Right lobe of liver (tissue), 6 donors: ENCODE data around the gene MASTL. TPM values are rescaled to one million over a fixed set of nuclear protein-coding genes. Genes with fewer than 3 reads are reported as not detected.

ENCODE experiments used
- ATAC-seq, 4 donors: fragments of 200-7000 bp; cut with Tn5 transposase; one replicate each; pipeline ENCODE4 v1.9.1; 2020; ENCODE audit warnings: mild to moderate bottlenecking in 4 of 4, moderate library complexity in 4 of 4
- DNase-seq, 3 donors: peaks; one replicate each; pipeline ENCODE4 v3.0.0-alpha.2; 2020
- H3K27ac ChIP-seq, 3 donors: fragments of 200-600 bp; one replicate each; pipeline ENCODE4 v1.8.0; 2022
- H3K27me3 ChIP-seq, 2 donors: fragments of 200-600 bp; one replicate each; pipeline ENCODE4 v1.8.0; 2022
- H3K36me3 ChIP-seq, 4 donors: fragments of 200-600 bp; sonication (generic) in 1 of 4; one replicate each; pipeline versions ENCODE4 v1.5.1 to v1.8.0; 2017 to 2022; ENCODE audit warnings: control low read depth in 1 of 4
- H3K4me1 ChIP-seq, 4 donors: fragments of 200-600 bp; sonication (generic) in 1 of 4; one replicate each; pipeline versions ENCODE4 v1.5.1 to v1.8.0; 2017 to 2022; ENCODE audit warnings: control low read depth in 1 of 4
- H3K4me3 ChIP-seq, 3 donors: fragments of 200-600 bp; one replicate each; pipeline ENCODE4 v1.8.0; 2022
- H3K9me3 ChIP-seq, 4 donors: fragments of 200-600 bp; sonication (generic) in 1 of 4; one replicate each; pipeline versions ENCODE4 v1.5.1 to v1.8.0; 2017 to 2022; ENCODE audit warnings: control low read depth in 1 of 4
- POLR2A ChIP-seq: fragments of 450-650 bp; IDR thresholded peaks from one replicate; pipeline ENCODE4 v1.6.1; 2017; ENCODE audit warnings: antibody characterized with exemption, mild to moderate bottlenecking
- WGBS: methylation state at CpG from one replicate; pipeline ENCODE4 v1.1.6; 2018; ENCODE audit warnings: low coverage, low lambda C conversion rate; ENCODE audit not compliant: insufficient coverage; ENCODE audit errors: missing lambda C conversion rate; 5-methylcytosine and 5-hydroxymethylcytosine counted together
- intact Hi-C, 2 donors: fragments of 100-400 bp; cut with DNase I; formaldehyde crosslinking; loops; one replicate each; pipeline versions ENCODE4 v1.11.2 to v1.14.1; 2022
- total RNA-seq, 6 experiments: library from RNA; depleted of rRNA in 2 of 6; stranded (reverse); fragments of >200 nt in 2 of 6; fragmentation: NEBNext Ultra II Directional in 3 of 6; extraction: Animal tissue kit (Norgen Biotek cat#: 25700) in 3 of 6; gene quantifications; one replicate each; pipeline versions ENCODE4 v1.1.0 to v1.2.4, GENCODE V29; 2016 to 2023
- TF ChIP-seq, protein P1 (sequence below), 4 donors: fragments of 200-600 bp in 3 of 4; fragments of 450-650 bp in 1 of 4; IDR thresholded peaks; one replicate each; pipeline versions ENCODE4 v1.5.1 to v1.8.0; 2016 to 2022; ENCODE audit warnings: antibody characterized with exemption in 4 of 4, mild to moderate bottlenecking in 2 of 4
- donor health status: DM: no; HTN: yes; CAD: no.
- donor health status: DM: no; HTN: no; CAD: no.
- donor health status: DM: no; HTN: no; CAD: no.
- donor health status: DM: no; HTN: yes; CAD: no.
- donor health status: DM: no; HTN: yes; CAD: no.

MASTL gene
- total RNA-seq, 6 experiments from 2014 or later, result 1.8 to 3.7 (median 2.8) TPM

DNA sequence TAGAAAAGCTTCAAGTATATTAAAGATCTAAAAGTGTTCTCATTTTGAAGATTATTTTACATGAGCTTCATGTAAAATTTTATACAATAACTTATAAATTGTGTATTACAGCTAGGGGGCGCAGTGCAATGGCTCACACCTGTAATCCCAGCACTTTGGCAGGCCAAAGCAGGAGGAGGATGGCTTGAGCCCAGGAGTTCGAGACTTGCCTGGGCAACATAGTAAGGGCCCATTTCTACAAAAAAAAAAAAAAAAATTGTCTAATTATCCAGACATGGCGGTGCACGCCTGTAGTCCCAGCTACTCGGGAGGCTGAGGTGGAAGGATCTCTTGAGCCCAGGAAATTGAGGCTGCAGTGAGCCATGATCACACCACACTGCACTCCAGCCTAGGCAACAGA is 68.8 kb downstream of the MASTL start:
- WGBS, result 44% methylated on average over 3 of the region's 5 CpGs
- Histone ChIP-seq H3K27me3 (no peaks in the 10 kb centered on the region), H3K4me3 (no peak overlapping the region), H3K36me3 (peaks cover 0 to 60% (median 9%) of the 10 kb centered on the region in 4 donors), H3K9me3 (no peaks in the 10 kb centered on the region), H3K4me1 (no peaks in the 10 kb centered on the region), H3K27ac (no peak overlapping the region)
- TF ChIP-seq, protein P1, sequence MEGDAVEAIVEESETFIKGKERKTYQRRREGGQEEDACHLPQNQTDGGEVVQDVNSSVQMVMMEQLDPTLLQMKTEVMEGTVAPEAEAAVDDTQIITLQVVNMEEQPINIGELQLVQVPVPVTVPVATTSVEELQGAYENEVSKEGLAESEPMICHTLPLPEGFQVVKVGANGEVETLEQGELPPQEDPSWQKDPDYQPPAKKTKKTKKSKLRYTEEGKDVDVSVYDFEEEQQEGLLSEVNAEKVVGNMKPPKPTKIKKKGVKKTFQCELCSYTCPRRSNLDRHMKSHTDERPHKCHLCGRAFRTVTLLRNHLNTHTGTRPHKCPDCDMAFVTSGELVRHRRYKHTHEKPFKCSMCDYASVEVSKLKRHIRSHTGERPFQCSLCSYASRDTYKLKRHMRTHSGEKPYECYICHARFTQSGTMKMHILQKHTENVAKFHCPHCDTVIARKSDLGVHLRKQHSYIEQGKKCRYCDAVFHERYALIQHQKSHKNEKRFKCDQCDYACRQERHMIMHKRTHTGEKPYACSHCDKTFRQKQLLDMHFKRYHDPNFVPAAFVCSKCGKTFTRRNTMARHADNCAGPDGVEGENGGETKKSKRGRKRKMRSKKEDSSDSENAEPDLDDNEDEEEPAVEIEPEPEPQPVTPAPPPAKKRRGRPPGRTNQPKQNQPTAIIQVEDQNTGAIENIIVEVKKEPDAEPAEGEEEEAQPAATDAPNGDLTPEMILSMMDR (IDR thresholded peaks at IDR 0.05), result peak; percentile 40 to 60 (median 58)
- TF ChIP-seq POLR2A, result no peak
- ATAC-seq (peak; percentile 72 to 86 (median 85)), DNase-seq (peak in 1 of 3 donors; percentile 38)
- intact Hi-C loops, result no loop called here

DNA sequence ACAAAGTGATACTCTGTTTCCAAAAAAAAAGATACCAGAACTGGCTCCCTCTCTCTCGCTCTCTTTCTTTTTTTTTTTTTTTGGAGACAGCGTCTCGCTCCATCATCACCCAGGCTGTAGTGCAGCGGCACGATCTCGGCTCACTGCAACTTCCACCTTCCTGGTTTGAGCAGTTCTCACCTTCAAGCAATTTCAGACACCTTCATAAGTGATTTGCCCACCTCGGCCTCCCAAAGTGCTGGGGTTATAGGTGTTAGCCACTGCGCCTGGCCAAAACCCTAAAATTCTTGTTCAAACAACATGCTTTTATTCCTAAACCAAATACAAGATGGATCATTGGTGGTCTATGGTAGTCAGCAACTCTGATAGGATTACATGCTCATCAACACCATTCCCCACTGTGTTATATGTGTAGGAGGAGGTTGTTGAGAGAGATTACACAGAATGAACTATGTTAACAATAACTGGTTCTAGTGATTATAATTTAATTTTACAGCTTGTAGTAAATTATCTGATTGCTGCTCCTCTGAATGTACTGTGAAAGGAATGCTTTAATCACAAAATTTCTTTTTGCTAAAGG is 69.9 kb downstream of the MASTL start:
- H3K4me3 ChIP-seq, result no peak overlapping the region
- no peak for DNase-seq
- WGBS, result 60% methylated on average over 7 of the region's 8 CpGs
- H3K9me3 ChIP-seq, result no peaks in the 10 kb centered on the region
- no peaks in the 10 kb centered on the region for H3K27me3 ChIP-seq
- no peak overlapping the region for H3K27ac ChIP-seq
- ATAC-seq, result peak in 2 of 4 donors; percentile 24 to 33
- H3K4me1 ChIP-seq, result peaks cover 0 to 7% (median 3%) of the 10 kb centered on the region in 4 donors
- peaks cover 0 to 54% (median 15%) of the 10 kb centered on the region in 4 donors for H3K36me3 ChIP-seq
- TF ChIP-seq, protein P1 (IDR thresholded peaks at IDR 0.05), result no peak
- TF ChIP-seq POLR2A, result no peak
- intact Hi-C loops, result no loop called here

DNA sequence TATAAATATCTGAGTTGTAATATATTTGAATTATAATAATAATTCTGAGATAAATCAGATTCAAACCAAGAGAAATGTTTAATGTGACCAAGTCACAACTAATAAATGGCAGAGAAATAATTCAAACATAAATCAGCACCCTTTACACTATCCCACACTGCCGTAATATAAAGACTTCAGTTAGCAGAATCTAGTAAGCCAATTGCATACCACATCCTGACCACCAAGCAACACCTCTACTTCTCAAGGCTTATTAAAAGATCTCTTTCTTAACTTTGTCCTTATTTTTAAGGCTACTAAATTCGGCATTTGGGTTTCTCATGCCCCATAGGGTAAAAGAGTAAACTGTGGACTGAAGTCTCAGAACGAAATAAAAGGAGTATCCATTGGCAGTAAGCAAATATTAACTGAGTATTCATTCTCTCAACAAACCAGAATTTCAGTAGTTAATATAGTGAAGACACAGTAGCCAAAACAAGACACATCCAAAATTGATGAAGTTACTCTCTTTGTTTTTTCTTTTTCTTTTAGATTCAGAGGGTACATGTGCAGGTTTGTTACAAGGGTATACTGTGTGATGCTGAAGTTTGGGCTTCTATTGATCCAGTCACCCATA is 70.6 kb downstream of the MASTL start:
- peaks cover 0 to 50% (median 16%) of the 10 kb centered on the region in 4 donors for H3K36me3 ChIP-seq
- peaks cover 0 to 12% (median 6%) of the 10 kb centered on the region in 4 donors for H3K4me1 ChIP-seq
- H3K4me3 ChIP-seq, result no peak overlapping the region
- no peak for ATAC-seq
- H3K27ac ChIP-seq, result no peak overlapping the region
- TF ChIP-seq, protein P1 (IDR thresholded peaks at IDR 0.05), result no peak
- TF ChIP-seq POLR2A, result no peak
- WGBS, result 38% methylated on average over 3 of the region's 3 CpGs
- intact Hi-C loops, result no loop called here
- H3K9me3 ChIP-seq, result no peaks in the 10 kb centered on the region
- no peaks in the 10 kb centered on the region for H3K27me3 ChIP-seq
- no peak for DNase-seq

DNA sequence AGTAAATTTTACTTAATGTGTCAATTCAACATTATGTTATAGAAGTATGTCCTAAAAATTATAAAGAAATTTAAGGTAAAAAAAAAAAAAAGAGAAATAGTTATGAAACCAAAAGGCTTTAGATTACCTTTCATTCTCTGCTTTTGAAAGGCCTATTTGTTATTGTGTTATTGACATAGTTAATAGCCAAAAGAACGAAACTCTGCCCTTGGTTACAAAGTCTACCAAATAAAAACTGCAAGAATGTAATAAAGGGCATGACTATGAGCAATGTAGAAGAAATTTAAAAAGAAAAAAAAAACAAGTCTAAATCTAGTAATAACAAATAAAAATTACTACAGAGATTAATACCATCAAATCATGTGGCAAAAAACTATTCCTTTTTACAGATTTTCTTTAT is 74.9 kb downstream of the MASTL start:
- TF ChIP-seq, protein P1 (IDR thresholded peaks at IDR 0.05), result no peak
- no peak for TF ChIP-seq POLR2A
- peak overlapping the region in 2 of 3 donors; percentile 1 to 14 for H3K4me3 ChIP-seq
- intact Hi-C loops, result no loop called here
- peaks cover 0 to 49% (median 11%) of the 10 kb centered on the region in 4 donors for H3K36me3 ChIP-seq
- WGBS, result 41% methylated on average over 1 of the region's 1 CpG
- peak; percentile 88 to 94 (median 90) for ATAC-seq
- H3K27ac ChIP-seq, result peak overlapping the region; percentile 9 to 83 (median 74)
- no peak for DNase-seq
- H3K9me3 ChIP-seq, result no peaks in the 10 kb centered on the region
- peaks cover 0 to 23% (median 6%) of the 10 kb centered on the region in 4 donors for H3K4me1 ChIP-seq
- no peaks in the 10 kb centered on the region for H3K27me3 ChIP-seq
